NCI-H146 treated with DMSO at 0.1 percent for 48 hours (cell line): Measurements from ENCODE around the gene NXPH3.
"Not testable (repeated sequence)": the region's sequence is repeated elsewhere in the genome, so short reads cannot be mapped to it uniquely, and the experiment has no call there.

Source experiments
- DNase-seq: peaks from one replicate; lab custom pipeline; 2025; ENCODE audit not compliant: unreplicated experiment; lab: John Stamatoyannopoulos, UW

The NXPH3 gene

GRCh38 chr17:49554694-49555494 lies 20.8 kb upstream of the NXPH3 start:
- DNase-seq = no peak

GRCh38 chr17:49555495-49556222 lies 20.0 kb upstream of the NXPH3 start:
- DNase-seq = no peak

- peak; percentile 48 for DNase-seq
Measured at GRCh38 chr17:49556223-49556943, 19.3 kb upstream of the NXPH3 start.

GRCh38 chr17:49557312-49558024 lies 18.2 kb upstream of the NXPH3 start:
- peak; percentile 32 for DNase-seq

- DNase-seq = no peak
Measured at GRCh38 chr17:49564638-49565037, 11.0 kb upstream of the NXPH3 start.

GRCh38 chr17:49565948-49566491 lies 9.7 kb upstream of the NXPH3 start:
- DNase-seq = peak; percentile 63

GRCh38 chr17:49566668-49567071 lies 9.0 kb upstream of the NXPH3 start:
- DNase-seq = no peak

- DNase-seq = no peak
Measured at GRCh38 chr17:49567104-49567521, 8.6 kb upstream of the NXPH3 start.

GRCh38 chr17:49567871-49568694 lies 7.6 kb upstream of the NXPH3 start:
- peak; percentile 44 for DNase-seq

GRCh38 chr17:49568695-49569047 lies 7.0 kb upstream of the NXPH3 start:
- DNase-seq = not testable (repeated sequence)

- no peak for DNase-seq
Measured at GRCh38 chr17:49570540-49571242, 5.0 kb upstream of the NXPH3 start.

GRCh38 chr17:49571283-49571682 lies 4.4 kb upstream of the NXPH3 start:
- DNase-seq = no peak

- no peak for DNase-seq
Measured at GRCh38 chr17:49571764-49572163, 3.9 kb upstream of the NXPH3 start.

GRCh38 chr17:49572226-49572625 lies 3.4 kb upstream of the NXPH3 start:
- no peak for DNase-seq

- DNase-seq = no peak
Measured at GRCh38 chr17:49572806-49573420, 2.8 kb upstream of the NXPH3 start.

GRCh38 chr17:49573510-49574322 lies 2.0 kb upstream of the NXPH3 start:
- DNase-seq = no peak

- DNase-seq = no peak
Measured at GRCh38 chr17:49574323-49574781, 1.3 kb upstream of the NXPH3 start.
